ENCODE measurements around the gene GABARAPL2.

DNA sequence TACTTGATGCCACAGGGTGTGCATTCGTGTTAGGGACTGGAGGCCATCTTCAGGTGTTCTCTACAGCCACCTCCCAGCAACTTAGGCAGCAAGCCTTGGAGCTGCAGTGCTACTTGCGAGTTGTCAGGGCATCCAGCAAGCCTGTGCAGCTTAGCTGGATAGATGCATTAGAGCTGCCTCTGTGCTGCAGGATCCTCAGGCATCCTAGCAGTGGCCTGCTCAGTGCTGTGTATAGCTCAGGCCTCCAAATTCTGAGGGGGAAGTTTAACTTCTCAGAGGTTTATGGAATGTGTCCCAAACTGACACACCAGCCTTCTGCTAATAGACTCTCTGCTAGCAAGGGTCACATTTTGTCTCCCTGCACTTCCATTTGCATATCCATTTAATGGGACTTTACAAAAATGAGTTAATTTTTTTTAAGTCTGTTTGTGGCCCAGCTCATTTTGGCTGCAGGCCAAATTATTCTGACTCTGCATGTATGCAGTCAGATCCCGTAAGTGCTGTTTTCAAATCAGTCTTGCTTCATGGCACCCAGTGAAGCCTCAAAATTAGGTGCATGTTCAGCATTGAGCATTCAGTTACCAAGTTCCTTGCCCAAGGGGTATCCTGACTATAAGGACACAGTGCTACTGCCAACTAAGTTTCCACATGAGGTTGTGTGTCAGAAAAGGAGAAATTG lies 6.8 kb downstream of the GABARAPL2 start:
- TF ChIP-seq, protein P1, sequence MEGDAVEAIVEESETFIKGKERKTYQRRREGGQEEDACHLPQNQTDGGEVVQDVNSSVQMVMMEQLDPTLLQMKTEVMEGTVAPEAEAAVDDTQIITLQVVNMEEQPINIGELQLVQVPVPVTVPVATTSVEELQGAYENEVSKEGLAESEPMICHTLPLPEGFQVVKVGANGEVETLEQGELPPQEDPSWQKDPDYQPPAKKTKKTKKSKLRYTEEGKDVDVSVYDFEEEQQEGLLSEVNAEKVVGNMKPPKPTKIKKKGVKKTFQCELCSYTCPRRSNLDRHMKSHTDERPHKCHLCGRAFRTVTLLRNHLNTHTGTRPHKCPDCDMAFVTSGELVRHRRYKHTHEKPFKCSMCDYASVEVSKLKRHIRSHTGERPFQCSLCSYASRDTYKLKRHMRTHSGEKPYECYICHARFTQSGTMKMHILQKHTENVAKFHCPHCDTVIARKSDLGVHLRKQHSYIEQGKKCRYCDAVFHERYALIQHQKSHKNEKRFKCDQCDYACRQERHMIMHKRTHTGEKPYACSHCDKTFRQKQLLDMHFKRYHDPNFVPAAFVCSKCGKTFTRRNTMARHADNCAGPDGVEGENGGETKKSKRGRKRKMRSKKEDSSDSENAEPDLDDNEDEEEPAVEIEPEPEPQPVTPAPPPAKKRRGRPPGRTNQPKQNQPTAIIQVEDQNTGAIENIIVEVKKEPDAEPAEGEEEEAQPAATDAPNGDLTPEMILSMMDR (IDR thresholded peaks at IDR 0.05; ENCODE audit: poor library complexity) = no peak
- TF ChIP-seq EZH2phosphoT487 (IDR thresholded peaks at IDR 0.05; ENCODE audit: low read depth, severe bottlenecking, unreplicated experiment) (no peak), EZH2 (IDR thresholded peaks at IDR 0.05; ENCODE audit: borderline replicate concordance) (no peak)
